ENCODE data around the gene RPS18. TPM values are rescaled to one million over a fixed set of nuclear protein-coding genes. Genes with fewer than 3 reads are reported as not detected.

Gene RPS18
- total and polyA plus RNA-seq, 2 of the 4 experiments (the other 2 are of a cell fraction) = 6,577 to 8,417 TPM

- no peak overlapping the region for H2BK20ac ChIP-seq (ENCODE audit: low read depth, low read length)
- no peaks in the 10 kb centered on the region for H3K9me1 ChIP-seq (ENCODE audit: insufficient read depth, low read length)
- H2AK5ac ChIP-seq (ENCODE audit: low read depth, low read length) = no peak overlapping the region
- H3K27ac ChIP-seq (ENCODE audit: insufficient read depth, low read length) = no peak overlapping the region
- ChIA-PET POLR2A (ENCODE audit: unreplicated experiment) (no interaction called here), CTCF (no interaction called here)
- no peak for TF ChIP-seq BHLHE40 (IDR thresholded peaks at IDR 0.05; ENCODE audit: low read depth, low read length)
- no peak for TF ChIP-seq RCOR1 (IDR thresholded peaks at IDR 0.05; ENCODE audit: insufficient replicate concordance, low read length)
- H4K5ac ChIP-seq (ENCODE audit: low read depth, low read length) = no peak overlapping the region
- no peak overlapping the region for H3K4me2 ChIP-seq (ENCODE audit: low read depth, low read length)
- intact Hi-C loops (cut with micrococcal nuclease) (no loop called here), dilution Hi-C loops (cut with HindIII; ENCODE audit: low sequenced_read_pairs, unreplicated experiment) (no loop called here), in situ Hi-C loops (cut with MboI; ENCODE audit: low sequenced_read_pairs) (no loop called here)
- BruUV-seq (replicated peaks) = no TSS peak
- peaks cover 19% of the 10 kb centered on the region for H3K36me3 ChIP-seq (ENCODE audit: control insufficient read depth, insufficient read depth, low read length)
- DNase-seq (no peak), ATAC-seq (ENCODE audit: low read depth) (no peak)
- H2AFZ ChIP-seq (replicated peaks; ENCODE audit: low read length, poor library complexity) = no peak overlapping the region
- H3K27me3 ChIP-seq (ENCODE audit: control insufficient read depth, insufficient read depth, low read length) = no peaks in the 10 kb centered on the region
- no peaks in the 10 kb centered on the region for H3K9me3 ChIP-seq (ENCODE audit: control insufficient read depth, insufficient read depth, low read length)
- H4K91ac ChIP-seq (ENCODE audit: insufficient read depth, low read depth, low read length) = no peak overlapping the region
- H3K56ac ChIP-seq (ENCODE audit: extremely low read depth, insufficient read depth, low read length) = no peak overlapping the region
- WGBS, 2 experiments (ENCODE audit: extremely low coverage in 2 of 2, insufficient read length in 1 of 2) = 90% methylated on average over 5 of the region's 16 CpGs; no CpG with 5 or more reads in 1 of the 2 experiments
- H3K23ac ChIP-seq (ENCODE audit: low read depth, low read length) = no peak overlapping the region
- no peak overlapping the region for H3K4ac ChIP-seq (ENCODE audit: low read depth, low read length)
- no peak overlapping the region for H3K9ac ChIP-seq (ENCODE audit: low read depth, low read length)
- no peak overlapping the region for H3K4me3 ChIP-seq (ENCODE audit: insufficient read depth, low read depth, low read length)
- no peak overlapping the region for H2BK5ac ChIP-seq (ENCODE audit: low read depth, low read length, poor library complexity, severe bottlenecking)
- peaks cover 17 to 54% of the 10 kb centered on the region in 2 experiments for H3K79me1 ChIP-seq (ENCODE audit: low read depth in 1 of 2, low read length in 2 of 2)
- H3K18ac ChIP-seq (ENCODE audit: low read depth, low read length) = no peak overlapping the region
- H3K4me1 ChIP-seq (ENCODE audit: control insufficient read depth, insufficient read depth, low read length) = no peaks in the 10 kb centered on the region
- H4K20me1 ChIP-seq (ENCODE audit: insufficient read depth, low read length) = peaks cover 22% of the 10 kb centered on the region
- no peak overlapping the region for H2BK15ac ChIP-seq (ENCODE audit: low read depth, low read length)
- no peak overlapping the region for H4K8ac ChIP-seq (ENCODE audit: low read depth in 2 of 2, low read length in 2 of 2)
- H2BK120ac ChIP-seq (ENCODE audit: low read depth, low read length) = no peak overlapping the region
- H3K14ac ChIP-seq (replicated peaks; ENCODE audit: low read depth, low read length) = no peak overlapping the region
- H2AK9ac ChIP-seq (replicated peaks; ENCODE audit: low read depth, low read length, poor library complexity) = no peak overlapping the region
Measured at GRCh38 chr6:33304216-33304615, 32.3 kb downstream of the RPS18 start.
